Inferior parietal cortex (tissue), 1 donor: ENCODE results near the gene IPO5.
"Not testable (repeated sequence)": the region's sequence is repeated elsewhere in the genome, so short reads cannot be mapped to it uniquely, and the experiment has no call there.

Source experiments
- DNase-seq: peaks from one replicate; pipeline ENCODE4 v3.0.0-alpha.2; 2016; ENCODE audit errors: extremely low spot score

IPO5 gene

GRCh38 chr13:97949316-97949715 lies 4.2 kb upstream of the IPO5 start:
- not testable (repeated sequence) for DNase-seq

DNA sequence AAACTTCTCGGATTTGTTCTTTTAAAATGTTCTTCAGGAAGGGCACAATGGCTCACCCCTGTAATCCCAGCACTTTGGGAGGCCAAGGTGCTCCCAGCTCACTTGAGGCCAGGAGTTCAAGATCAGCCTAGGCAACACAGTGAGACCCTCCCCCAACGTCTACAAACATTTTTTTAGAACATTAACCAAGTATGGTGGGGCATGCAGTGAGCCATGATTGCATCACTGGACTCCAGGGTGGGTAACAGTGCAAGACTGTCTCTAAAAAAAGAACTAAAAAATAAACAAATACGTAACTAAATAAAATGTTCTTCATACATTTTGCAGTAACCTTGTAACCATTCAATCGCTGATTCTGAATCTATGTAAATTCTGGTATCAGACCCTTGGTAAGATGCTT lies 2.1 kb upstream of the IPO5 start:
- no peak for DNase-seq

GRCh38 chr13:97952831-97953230 lies 644 bp upstream of the IPO5 start:
- not testable (repeated sequence) for DNase-seq

DNA sequence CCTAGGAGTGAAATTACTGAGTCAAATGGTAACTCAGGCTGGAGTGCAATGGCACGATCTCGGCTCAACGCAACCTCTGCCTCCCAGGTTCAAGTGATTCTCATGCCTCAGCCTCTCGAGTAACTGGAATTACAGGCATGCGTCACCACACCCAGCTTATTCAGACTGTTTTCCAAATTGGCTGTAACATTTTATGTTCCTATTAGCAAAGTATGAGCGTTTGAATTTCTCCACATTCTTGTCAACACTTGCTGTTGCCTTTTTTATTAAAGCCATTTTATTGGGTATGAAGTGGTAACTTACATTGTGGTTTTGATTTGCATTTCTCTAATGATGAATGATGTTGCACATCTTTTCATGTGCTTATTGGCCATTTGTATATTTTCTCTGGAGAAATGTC lies 7.9 kb downstream of the IPO5 start:
- no peak for DNase-seq

- DNase-seq, result no peak
Measured at GRCh38 chr13:97962887-97963286, 9.4 kb downstream of the IPO5 start.

- no peak for DNase-seq
Measured at GRCh38 chr13:97967226-97967625, 13.8 kb downstream of the IPO5 start.

- no peak for DNase-seq
Measured at GRCh38 chr13:97967948-97968347, 14.5 kb downstream of the IPO5 start.

- no peak for DNase-seq
Measured at GRCh38 chr13:97971519-97971918, 18.0 kb downstream of the IPO5 start.

GRCh38 chr13:97974773-97975172 lies 21.3 kb downstream of the IPO5 start:
- no peak for DNase-seq

DNA sequence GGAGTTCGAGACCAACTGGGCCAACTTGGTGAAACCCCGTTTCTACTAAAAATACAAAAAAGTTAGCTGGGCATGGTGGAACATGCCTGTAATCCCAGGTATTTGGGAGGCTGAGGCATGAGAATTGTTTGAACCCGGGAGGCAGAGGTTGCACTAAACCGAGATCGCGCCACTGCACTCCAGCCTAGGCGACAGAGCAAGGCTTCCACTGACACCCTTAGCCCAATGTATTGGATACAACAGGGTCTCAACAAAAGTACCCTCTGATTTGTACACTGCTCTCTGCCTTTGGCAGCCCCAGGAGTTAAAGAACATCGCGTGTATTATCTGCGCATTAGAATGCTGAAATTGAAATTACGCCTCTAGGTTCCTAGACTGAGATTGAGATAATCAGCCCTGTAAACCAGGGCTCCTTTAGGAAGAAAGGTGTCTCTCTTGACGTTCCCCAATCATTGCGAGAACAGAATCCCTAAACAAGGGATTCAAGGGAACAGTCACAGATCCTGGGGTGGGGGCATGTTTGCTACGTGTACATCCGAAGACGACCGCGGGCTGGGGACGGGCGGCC lies 21.9 kb downstream of the IPO5 start:
- peak; percentile 47 for DNase-seq

DNA sequence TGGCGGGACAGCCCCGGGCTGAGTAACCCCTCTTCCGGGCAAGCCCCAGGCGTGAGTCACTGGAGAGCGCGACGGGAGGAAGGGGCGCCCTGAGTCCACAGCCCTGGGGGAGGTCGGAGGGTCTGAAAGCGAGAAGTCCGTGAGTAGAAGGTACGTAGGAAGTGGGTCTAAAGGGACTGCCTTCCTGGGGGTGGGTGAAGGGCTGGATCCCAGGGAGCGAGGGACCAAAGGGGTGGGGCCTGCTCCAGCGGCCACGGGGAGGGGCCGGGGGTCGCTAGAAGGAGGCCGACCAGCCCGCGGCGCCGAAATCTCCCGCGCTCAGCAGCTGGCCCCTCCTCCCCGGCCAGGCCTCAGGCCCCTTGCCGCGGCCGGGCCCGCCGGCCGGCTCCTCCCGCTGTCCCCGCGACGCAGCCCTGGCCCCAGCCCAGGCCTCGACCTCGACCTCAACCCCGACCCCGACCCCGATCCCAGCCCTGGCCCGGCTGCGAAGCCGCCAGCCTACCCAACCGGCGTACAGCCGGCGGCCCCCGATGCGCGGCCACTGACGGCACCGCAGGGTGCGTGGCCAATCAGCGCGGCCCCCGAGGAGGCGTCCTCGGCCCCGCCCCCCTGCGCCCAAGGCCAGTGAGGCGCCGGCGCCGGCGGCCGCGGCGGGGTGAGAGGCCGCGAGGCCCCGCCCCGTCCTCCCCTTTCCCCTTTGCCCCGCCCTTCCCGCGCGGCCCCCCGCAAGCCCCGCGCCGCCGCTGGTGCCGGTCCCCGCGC lies 22.6 kb downstream of the IPO5 start:
- peak; percentile 82 for DNase-seq

GRCh38 chr13:97976610-97977521 lies 23.4 kb downstream of the IPO5 start:
- no peak for DNase-seq

DNA sequence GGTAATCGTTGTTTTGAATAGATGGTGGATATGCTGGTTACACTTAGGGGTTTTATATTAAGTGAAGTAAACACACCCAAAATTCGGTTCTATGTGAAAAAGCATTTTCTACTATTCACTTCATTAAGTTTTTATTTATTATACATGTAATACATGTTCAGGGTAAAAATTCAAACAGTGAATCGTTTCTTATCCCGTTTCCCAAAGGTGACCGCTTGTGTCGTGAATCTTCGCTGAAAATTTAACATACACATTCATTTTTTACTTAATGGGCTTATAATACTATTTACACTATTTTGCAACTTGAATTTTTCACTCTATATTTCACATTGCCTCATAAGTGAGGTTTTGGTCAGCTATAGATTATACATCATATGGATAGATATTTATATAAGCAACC lies 24.5 kb downstream of the IPO5 start:
- DNase-seq, result no peak

DNA sequence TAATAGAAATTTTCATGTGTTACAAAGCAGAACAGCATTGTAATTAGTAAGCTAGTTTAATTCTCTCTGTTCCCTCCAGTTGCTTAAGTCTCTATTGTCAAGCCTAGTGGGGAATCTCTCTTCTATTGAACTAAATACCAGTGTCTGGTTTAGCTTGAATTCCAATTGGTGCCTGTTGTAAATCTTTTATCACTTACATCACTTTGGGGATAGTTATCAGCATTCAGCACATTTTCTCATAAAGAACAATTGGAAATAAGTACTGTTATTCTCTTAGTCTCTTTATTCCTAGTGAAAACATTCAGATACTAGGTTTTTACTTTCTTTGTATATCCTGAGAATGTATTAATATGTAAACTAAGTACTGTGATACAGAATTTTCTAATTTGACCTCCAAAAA lies 25.2 kb downstream of the IPO5 start:
- no peak for DNase-seq

GRCh38 chr13:97979051-97979450 lies 25.6 kb downstream of the IPO5 start:
- DNase-seq, result no peak

- no peak for DNase-seq
Measured at GRCh38 chr13:97979556-97979955, 26.1 kb downstream of the IPO5 start.

DNA sequence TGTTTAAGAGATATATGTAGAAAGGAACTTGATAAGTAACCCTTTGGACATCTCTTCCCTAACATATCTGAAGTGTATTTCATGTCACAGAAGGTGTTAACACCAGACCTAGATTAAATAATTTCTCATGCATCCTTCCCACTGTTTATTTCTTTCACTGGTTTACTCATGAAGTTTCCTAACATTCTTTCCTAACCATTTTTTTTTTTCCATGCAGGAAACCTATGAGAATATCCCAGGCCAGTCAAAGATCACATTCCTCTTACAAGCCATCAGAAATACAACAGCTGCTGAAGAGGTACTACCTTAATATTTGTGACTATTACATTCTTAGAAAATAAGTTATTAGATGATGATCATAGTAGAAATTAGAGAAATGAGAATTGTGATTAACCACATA lies 28.8 kb downstream of the IPO5 start:
- DNase-seq, result no peak

- no peak for DNase-seq
Measured at GRCh38 chr13:97986835-97987234, 33.4 kb downstream of the IPO5 start.

DNA sequence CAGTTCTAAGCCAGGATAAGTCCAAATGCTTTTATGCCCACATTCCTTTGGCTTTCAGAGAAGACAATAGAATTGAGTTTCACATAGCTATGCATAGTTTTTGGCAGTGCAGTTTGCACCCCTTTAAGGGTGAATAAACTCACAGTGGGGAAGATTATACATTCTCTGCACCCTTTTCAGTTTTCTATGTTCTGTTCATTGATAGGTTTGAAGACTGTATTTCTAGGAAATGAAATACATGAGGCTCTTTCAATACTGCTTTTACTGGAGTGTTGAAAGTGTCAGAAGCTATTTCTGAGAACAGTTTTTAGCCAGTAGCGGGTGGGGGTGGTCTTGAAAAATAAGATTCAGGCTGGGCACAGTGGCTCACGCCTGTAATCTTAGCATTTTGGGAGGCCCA lies 46.2 kb downstream of the IPO5 start:
- DNase-seq, result no peak

DNA sequence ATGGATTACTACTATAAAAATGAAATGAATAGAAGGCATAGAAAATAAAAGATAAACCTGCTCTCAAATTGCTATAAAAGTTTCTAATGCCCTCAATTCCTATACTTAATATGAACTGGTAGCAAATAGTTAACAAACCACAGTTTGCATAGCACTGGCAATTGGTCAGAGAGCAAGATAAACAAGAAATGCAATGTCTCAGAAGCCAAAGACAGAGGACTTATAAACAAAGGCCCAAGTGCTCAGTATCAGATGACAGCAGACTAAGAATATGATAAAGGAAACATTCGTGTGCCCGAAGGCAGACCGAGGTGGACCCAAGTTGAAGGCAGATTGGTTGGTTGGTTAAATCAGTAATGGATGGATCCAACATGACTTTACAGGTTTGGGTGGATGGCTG lies 50.6 kb downstream of the IPO5 start:
- DNase-seq, result no peak

GRCh38 chr13:98004997-98005396 lies 51.5 kb downstream of the IPO5 start:
- DNase-seq, result not testable (repeated sequence)

- DNase-seq, result no peak
Measured at GRCh38 chr13:98007001-98007400, 53.5 kb downstream of the IPO5 start.

DNA sequence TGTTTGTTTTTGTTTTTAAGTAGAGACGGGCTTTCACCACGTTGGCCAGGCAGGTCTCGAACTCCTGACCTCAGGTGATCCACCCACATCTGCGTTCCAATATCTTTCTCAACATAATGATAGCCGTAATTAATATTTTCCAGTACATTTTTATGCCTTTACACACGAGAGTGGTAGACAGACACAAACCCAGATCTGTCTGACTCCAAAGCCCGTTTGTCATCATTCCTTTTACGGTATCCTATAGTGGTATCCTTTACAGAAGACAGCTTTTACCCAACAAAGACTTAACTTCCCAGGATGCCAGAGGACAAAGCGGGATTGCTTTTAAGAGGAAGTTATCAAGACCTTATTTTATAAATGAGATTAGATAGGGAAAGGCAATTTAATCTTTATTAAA lies 59.8 kb downstream of the IPO5 start:
- DNase-seq, result no peak
